Activated CD4-positive, alpha-beta memory T cell treated with anti-CD3 and anti-CD28 coated beads, Interleukin-2, amount 10 ng/mL, durations not matched to agents 7 days and 5 days (primary cell): ENCODE data around the gene ZNF444. TPM values are rescaled to one million over a fixed set of nuclear protein-coding genes. Genes with fewer than 3 reads are reported as not detected.
A peak's percentile ranks its signal among the peaks of the same experiment; 100 is the strongest.
"Not testable (repeated sequence)": the region's sequence is repeated elsewhere in the genome, so short reads cannot be mapped to it uniquely, and the experiment has no call there.

Source experiments
- CTCF ChIA-PET: fragments of 350-600 bp; sonication (Branson Sonifier 250); formaldehyde crosslinking; loops from one replicate; lab custom pipeline; 2021; ENCODE audit warnings: antibody characterized with exemption, inconsistent platforms; lab: Charles Lee
- POLR2A ChIA-PET: fragments of 350-600 bp; sonication (Branson Sonifier 250); formaldehyde crosslinking; loops from one replicate; lab custom pipeline; 2021; ENCODE audit warnings: antibody characterized with exemption; lab: Charles Lee
- DNase-seq: peaks from one replicate; pipeline ENCODE4 v3.0.0-alpha.2; 2020
- H3K27ac Mint-ChIP-seq: one replicate; pipeline ENCODE4 v1.8.0; 2021; ENCODE audit warnings: mild to moderate bottlenecking, mixed read lengths
- H3K27me3 Mint-ChIP-seq: one replicate; pipeline ENCODE4 v1.8.0; 2021; ENCODE audit warnings: mixed read lengths
- H3K36me3 Mint-ChIP-seq: one replicate; pipeline ENCODE4 v1.8.0; 2021; ENCODE audit warnings: low read depth, mixed read lengths
- H3K4me1 Mint-ChIP-seq: one replicate; pipeline ENCODE4 v1.8.0; 2021; ENCODE audit warnings: mixed read lengths
- H3K4me3 Mint-ChIP-seq: one replicate; pipeline ENCODE4 v1.8.0; 2021; ENCODE audit warnings: mild to moderate bottlenecking, mixed read lengths
- H3K9me3 Mint-ChIP-seq: one replicate; pipeline ENCODE4 v1.8.0; 2021; ENCODE audit warnings: mixed read lengths
- total RNA-seq, 2 experiments: library from RNA; stranded (reverse); gene quantifications; one replicate each; pipeline ENCODE4 v1.2.3, GENCODE V29; 2021

Gene ZNF444
- total RNA-seq, 2 experiments from 2014 or later, result 25.7 to 26.3 TPM

GRCh38 chr19:56101746-56102535, 39.1 kb upstream of the ZNF444 start:
- DNase-seq, result no peak
- POLR2A ChIA-PET, result no interaction called here
- Mint-ChIP-seq H3K9me3 (no peaks in the 10 kb centered on the region), H3K27me3 (no peaks in the 10 kb centered on the region), H3K27ac (no peak overlapping the region), H3K4me3 (no peak overlapping the region), H3K4me1 (peaks cover 11% of the 10 kb centered on the region), H3K36me3 (peaks cover 16% of the 10 kb centered on the region)
- CTCF ChIA-PET, result interaction anchor here (0.9 kb wide), 1 partner anchor 12 kb away, joined by 3 read pairs; no protein-coding TSS in a partner anchor

- Mint-ChIP-seq H3K4me3 (no peak overlapping the region), H3K36me3 (peaks cover 13% of the 10 kb centered on the region), H3K27ac (no peak overlapping the region), H3K27me3 (no peaks in the 10 kb centered on the region), H3K4me1 (peaks cover 14% of the 10 kb centered on the region), H3K9me3 (no peaks in the 10 kb centered on the region)
- DNase-seq, result no peak
- POLR2A ChIA-PET, result no interaction called here
- CTCF ChIA-PET, result no interaction called here
Observed at GRCh38 chr19:56103027-56103614, 38.0 kb upstream of the ZNF444 start.

- H3K36me3 Mint-ChIP-seq, result peaks cover 13% of the 10 kb centered on the region
- H3K4me1 Mint-ChIP-seq, result peaks cover 16% of the 10 kb centered on the region
- H3K27ac Mint-ChIP-seq, result no peak overlapping the region
- no peak for DNase-seq
- ChIA-PET CTCF (interaction anchor here (1.0 kb wide), 1 partner anchor 205 kb away, joined by 4 read pairs; no protein-coding TSS in a partner anchor), POLR2A (interaction anchor here (1.1 kb wide), 1 partner anchor 16 kb away, joined by 3 read pairs; no protein-coding TSS in a partner anchor)
- H3K9me3 Mint-ChIP-seq, result no peaks in the 10 kb centered on the region
- no peaks in the 10 kb centered on the region for H3K27me3 Mint-ChIP-seq
- H3K4me3 Mint-ChIP-seq, result no peak overlapping the region
Observed at GRCh38 chr19:56104423-56104822, 36.7 kb upstream of the ZNF444 start.

DNA sequence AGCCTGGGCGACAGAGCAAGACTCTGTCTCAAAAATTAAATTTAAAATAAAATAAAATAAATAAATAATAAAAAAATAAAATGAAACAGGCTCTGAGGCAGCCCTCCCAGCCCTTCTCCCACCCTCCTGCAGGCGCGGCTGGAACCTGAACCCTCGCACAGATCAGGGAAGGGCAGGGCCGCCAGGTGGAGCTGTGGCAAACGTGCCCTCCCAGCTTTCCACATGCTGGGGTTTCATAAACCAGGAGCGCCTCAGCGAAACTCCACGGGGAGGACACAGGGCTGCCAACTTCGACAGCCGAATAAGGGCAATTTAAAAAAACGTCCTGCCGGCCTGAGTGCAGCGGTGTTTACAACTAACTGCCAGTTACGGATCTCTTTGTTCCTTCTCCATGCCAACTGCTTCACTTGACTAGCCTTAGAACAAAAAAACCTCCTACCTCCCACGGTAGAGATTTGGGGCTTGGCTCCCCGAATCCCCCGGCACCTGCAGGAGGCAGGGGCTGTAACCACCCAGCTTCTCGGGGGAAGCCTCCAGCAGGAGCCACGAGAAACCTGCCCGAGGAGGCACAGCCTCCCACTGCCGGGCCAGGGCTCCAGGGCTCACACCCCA, 35.9 kb upstream of the ZNF444 start:
- H3K4me3 Mint-ChIP-seq, result no peak overlapping the region
- peaks cover 13% of the 10 kb centered on the region for H3K36me3 Mint-ChIP-seq
- peak; percentile 40 for DNase-seq
- H3K9me3 Mint-ChIP-seq, result no peaks in the 10 kb centered on the region
- ChIA-PET CTCF (interaction anchor here (0.6 to 1.2 kb wide), 5 partner anchors 20 to 228 kb away, joined by 3 to 4 read pairs (median 3); no protein-coding TSS in a partner anchor), POLR2A (interaction anchor here (1.1 kb wide), 1 partner anchor 15 kb away, joined by 3 read pairs; no protein-coding TSS in a partner anchor)
- no peak overlapping the region for H3K27ac Mint-ChIP-seq
- no peaks in the 10 kb centered on the region for H3K27me3 Mint-ChIP-seq
- peaks cover 16% of the 10 kb centered on the region for H3K4me1 Mint-ChIP-seq

DNA sequence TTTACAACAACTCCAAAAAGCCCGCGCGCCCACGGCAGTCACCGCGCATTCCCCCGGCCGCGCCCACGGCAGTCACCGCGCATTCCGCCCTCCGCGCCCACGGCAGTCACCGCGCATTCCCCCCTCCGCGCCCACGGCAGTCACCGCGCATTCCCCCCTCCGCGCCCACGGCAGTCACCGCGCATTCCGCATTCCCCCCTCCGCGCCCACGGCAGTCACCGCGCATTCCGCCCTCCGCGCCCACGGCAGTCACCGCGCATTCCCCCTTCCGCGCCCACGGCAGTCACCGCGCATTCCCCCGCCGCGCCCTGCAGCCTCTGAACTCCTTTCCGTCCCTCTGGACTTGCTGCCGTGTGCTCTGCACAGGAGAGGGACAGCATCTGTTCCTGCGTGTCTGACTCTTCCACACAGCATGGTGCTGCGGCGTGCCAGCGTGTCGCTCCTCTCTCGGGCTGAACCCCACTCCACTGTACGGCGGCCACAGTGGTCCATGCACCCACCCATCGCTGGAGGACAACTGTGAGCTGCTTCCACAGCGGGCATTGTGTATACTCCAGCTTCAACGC, 35.2 kb upstream of the ZNF444 start:
- H3K27ac Mint-ChIP-seq, H3K4me3 Mint-ChIP-seq, POLR2A ChIA-PET, H3K9me3 Mint-ChIP-seq, DNase-seq, H3K27me3 Mint-ChIP-seq: not testable (repeated sequence)
- CTCF ChIA-PET, result interaction anchor here (0.9 to 1.2 kb wide), 3 partner anchors 21 to 228 kb away, joined by 3 to 4 read pairs (median 3); no protein-coding TSS in a partner anchor
- Mint-ChIP-seq H3K4me1 (peaks cover 16% of the 10 kb centered on the region), H3K36me3 (peaks cover 13% of the 10 kb centered on the region)

DNA sequence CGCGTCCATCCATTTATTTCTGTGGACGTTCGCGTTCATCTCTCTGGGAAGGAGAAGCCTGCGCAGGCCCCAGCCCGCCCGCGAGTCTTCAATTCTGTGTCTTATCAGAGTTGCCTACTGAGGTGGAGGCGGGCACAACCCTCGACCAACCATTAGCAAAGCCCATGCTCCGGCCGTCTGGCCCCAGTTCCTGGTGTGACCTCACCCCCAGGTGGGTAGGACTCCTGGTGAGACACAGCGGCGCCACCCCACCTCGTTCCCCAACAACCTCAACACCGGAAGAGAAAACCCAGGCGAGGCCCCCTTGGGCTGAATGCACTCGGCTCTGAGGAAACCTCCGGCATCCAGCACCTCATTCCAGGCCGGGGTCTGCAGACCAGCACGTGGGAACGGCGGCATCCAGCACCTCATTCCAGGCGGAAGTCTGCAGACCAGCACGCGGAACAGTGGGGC, 34.7 kb upstream of the ZNF444 start:
- H3K27ac Mint-ChIP-seq, result no peak overlapping the region
- POLR2A ChIA-PET, result no interaction called here
- no peaks in the 10 kb centered on the region for H3K27me3 Mint-ChIP-seq
- CTCF ChIA-PET, result interaction anchor here (1.2 kb wide), 1 partner anchor 26 kb away, joined by 4 read pairs; no protein-coding TSS in a partner anchor
- no peak for DNase-seq
- H3K9me3 Mint-ChIP-seq, result no peaks in the 10 kb centered on the region
- H3K4me1 Mint-ChIP-seq, result peaks cover 16% of the 10 kb centered on the region
- H3K36me3 Mint-ChIP-seq, result peaks cover 8% of the 10 kb centered on the region
- H3K4me3 Mint-ChIP-seq, result no peak overlapping the region

DNA sequence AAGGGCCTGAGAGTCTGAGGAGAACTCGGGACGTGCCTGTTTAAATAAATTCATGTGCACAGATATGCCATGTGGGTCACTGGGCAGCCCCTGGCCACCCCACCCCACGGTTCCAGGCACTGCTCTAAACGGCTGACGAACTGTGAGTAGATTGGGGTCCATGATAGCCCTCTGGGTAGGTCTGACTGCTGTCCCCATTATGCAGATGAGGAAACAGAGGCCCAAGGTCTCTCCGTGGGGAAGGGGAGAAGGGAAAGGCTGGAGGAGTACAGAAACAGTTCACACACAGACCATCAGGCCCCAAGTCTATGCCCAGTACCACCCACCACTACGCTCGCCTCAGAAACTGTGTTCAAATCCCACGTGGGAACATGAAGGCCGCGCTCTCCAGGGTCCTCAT, 34.1 kb upstream of the ZNF444 start:
- H3K9me3 Mint-ChIP-seq, result no peaks in the 10 kb centered on the region

GRCh38 chr19:56107626-56108351, 33.3 kb upstream of the ZNF444 start:
- ChIA-PET CTCF (no interaction called here), POLR2A (interaction anchor here (1.0 kb wide), 1 partner anchor 13 kb away, joined by 3 read pairs; the partner anchor contains the start of gene ZNF787)
- H3K4me1 Mint-ChIP-seq, result peaks cover 20% of the 10 kb centered on the region
- no peaks in the 10 kb centered on the region for H3K9me3 Mint-ChIP-seq
- no peak overlapping the region for H3K27ac Mint-ChIP-seq
- H3K36me3 Mint-ChIP-seq, result peaks cover 3% of the 10 kb centered on the region
- DNase-seq, result no peak
- no peaks in the 10 kb centered on the region for H3K27me3 Mint-ChIP-seq
- H3K4me3 Mint-ChIP-seq, result no peak overlapping the region

More for the DNA sequence above, 34.1 kb upstream of the ZNF444 start:
- Mint-ChIP-seq H3K4me3 (no peak overlapping the region), H3K27ac (no peak overlapping the region), H3K36me3 (peaks cover 5% of the 10 kb centered on the region), H3K4me1 (peaks cover 14% of the 10 kb centered on the region), H3K27me3 (no peaks in the 10 kb centered on the region)
- ChIA-PET POLR2A (no interaction called here), CTCF (no interaction called here)
- no peak for DNase-seq

DNA sequence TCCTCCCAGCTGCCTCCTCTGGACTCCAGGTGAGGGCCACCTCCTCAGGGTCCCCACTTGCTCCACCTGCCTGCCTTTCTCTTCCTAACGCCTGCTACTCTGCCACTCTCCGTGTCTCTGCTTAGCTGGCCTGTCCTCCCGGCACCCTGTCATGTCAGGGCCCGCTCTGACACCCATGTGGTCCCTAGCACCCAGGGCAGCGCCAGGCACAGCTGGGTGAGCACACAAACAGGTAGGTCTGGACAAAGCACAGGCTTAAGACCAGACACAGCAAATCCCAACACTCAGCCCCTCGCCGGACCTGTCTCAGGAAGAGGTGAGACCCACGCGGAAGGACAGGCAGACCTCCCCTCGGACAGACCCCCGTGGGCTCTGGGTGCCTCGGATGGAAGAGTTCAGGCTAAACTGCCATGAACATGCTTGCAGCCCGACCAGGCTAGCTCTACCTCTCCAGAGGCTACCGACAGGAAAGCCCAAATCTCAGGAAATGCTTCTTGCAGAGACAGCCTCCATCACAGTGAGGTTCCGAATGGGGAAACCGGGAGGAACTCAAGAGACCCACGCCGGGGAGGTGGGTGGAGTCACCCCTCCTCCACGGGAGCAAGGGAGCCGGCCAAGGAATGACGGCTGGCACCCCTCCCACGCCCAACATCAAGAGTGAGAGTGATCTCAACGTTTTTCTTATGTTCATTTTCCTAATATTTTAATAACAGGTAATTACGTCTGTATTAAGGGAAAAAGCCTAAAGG, 32.5 kb upstream of the ZNF444 start:
- Mint-ChIP-seq H3K4me3 (no peak overlapping the region), H3K9me3 (no peaks in the 10 kb centered on the region), H3K27ac (no peak overlapping the region), H3K4me1 (peaks cover 26% of the 10 kb centered on the region), H3K27me3 (no peaks in the 10 kb centered on the region), H3K36me3 (peaks cover 3% of the 10 kb centered on the region)
- POLR2A ChIA-PET, result interaction anchor here (1.0 kb wide), 1 partner anchor 12 kb away, joined by 3 read pairs; the partner anchor contains the start of gene ZNF787
- CTCF ChIA-PET, result no interaction called here
- no peak for DNase-seq

DNA sequence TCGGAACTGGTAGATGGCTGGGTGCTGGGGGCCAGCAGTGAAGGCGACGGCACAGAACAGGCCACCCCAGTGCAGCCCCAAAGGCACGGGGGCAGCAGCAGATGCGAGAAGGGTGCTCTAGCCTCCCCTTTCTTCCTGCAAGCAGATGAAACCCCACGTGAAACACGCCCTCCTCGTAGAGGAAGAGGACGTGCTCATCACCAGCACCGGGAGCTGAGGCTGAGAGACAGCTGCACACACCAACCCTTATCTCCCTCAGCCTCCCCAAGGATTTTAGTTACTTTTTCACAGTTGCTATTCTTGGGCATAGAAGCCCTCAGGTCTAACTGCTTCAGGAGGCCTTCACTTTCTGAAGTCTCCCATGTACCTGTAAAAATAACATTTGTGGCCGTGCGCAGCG, 31.9 kb upstream of the ZNF444 start:
- peaks cover 30% of the 10 kb centered on the region for H3K4me1 Mint-ChIP-seq
- DNase-seq, result no peak
- no peak overlapping the region for H3K4me3 Mint-ChIP-seq
- H3K9me3 Mint-ChIP-seq, result no peaks in the 10 kb centered on the region
- H3K27me3 Mint-ChIP-seq, result no peaks in the 10 kb centered on the region
- CTCF ChIA-PET, result no interaction called here
- H3K36me3 Mint-ChIP-seq, result peaks cover 3% of the 10 kb centered on the region
- no peak overlapping the region for H3K27ac Mint-ChIP-seq
- POLR2A ChIA-PET, result no interaction called here

- peaks cover 32% of the 10 kb centered on the region for H3K4me1 Mint-ChIP-seq
- H3K27ac Mint-ChIP-seq, result no peak overlapping the region
- ChIA-PET CTCF (no interaction called here), POLR2A (interaction anchor here (1.9 kb wide), 1 partner anchor 10 kb away, joined by 9 read pairs; the partner anchor contains the start of gene ZNF787)
- no peak overlapping the region for H3K4me3 Mint-ChIP-seq
- DNase-seq, result no peak
- H3K36me3 Mint-ChIP-seq, result peaks cover 5% of the 10 kb centered on the region
- H3K27me3 Mint-ChIP-seq, result no peaks in the 10 kb centered on the region
- no peaks in the 10 kb centered on the region for H3K9me3 Mint-ChIP-seq
Observed at GRCh38 chr19:56110515-56111448, 30.3 kb upstream of the ZNF444 start.
